HG03064 (cell line): ENCODE data around the gene ABCC4.
"Not testable (repeated sequence)": the region's sequence is repeated elsewhere in the genome, so short reads cannot be mapped to it uniquely, and the experiment has no call there.

Experiments used
- ATAC-seq: cut with Tn5 transposase; IDR thresholded peaks from one replicate; pipeline ENCODE4 v1.9.1; 2021; ENCODE audit warnings: low read depth; ENCODE audit not compliant: unreplicated experiment

Gene ABCC4

DNA sequence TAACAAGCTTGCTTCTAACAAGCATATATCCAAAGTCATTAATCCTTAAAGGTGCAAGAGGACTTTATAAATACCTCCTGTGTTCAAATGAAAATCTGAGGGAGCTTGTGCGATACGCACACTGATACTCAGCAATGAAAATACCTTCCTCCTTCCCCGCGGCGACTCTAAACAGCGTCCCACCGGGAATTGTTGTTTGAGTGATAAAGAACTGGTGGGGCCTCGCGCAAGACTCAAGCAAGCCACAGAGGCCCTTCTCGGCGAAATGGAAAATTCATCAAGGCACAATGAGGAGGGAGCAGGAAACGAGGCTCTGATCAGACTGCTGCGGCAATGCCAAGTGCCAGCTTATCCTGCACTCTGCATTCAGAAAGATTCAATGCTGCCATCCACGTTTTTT, 126.7 kb downstream of the ABCC4 start:
- ATAC-seq: no peak

DNA sequence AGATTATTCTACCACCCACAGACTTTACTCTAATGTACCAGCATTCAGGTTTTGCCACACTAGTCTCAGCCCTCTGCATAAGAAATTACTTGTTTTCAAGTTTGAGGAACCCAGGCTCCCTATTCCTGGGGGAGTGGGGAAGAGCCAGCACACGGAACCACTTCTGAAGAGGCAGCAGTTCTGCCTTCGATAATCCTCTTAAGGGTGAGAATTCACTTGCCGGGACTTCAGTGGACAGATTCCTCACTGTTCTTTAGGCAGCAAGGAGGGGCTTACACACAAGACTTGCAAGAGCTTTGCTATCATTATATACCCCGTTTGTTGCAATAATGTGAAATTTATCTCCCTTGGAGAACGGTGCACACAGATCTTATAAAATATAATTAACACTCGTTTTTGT, 133.1 kb downstream of the ABCC4 start:
- ATAC-seq: no peak

DNA sequence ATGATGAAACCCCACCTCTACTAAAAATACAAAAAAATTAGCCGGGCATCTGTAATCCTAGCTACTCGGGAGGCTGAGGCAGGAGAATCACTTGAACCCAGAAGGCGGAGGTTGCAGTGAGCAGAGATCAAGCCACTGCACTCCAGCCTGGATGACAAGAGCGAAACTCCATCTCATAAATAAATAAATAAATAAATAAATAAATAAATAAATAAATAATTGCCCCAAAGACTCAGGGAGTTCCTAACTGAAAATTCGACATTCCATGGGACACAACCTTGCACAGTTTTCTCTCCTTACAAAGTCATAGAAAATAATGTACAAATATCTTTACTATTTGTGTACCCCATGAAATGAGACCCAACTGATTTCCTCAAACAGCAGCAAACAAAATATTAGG, 134.2 kb downstream of the ABCC4 start:
- not testable (repeated sequence) for ATAC-seq

DNA sequence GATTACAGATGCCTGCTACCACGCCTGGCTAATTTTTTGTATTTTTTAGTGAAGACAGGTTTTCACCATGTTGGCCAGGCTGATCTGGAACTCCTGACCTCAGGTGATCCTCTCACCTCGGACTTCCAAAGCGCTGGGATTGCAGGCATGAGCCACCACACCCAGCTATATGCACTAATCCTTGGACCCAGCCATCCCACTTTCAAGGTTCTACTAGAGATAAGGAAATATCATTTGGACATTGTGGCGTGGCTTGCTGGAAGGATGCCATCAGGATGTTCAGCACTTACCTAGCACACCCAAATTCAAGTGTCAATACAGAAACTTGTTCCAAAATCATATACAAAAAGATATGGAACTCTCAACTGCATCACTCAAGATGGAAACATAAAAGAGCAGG, 136.4 kb downstream of the ABCC4 start:
- ATAC-seq: no peak

DNA sequence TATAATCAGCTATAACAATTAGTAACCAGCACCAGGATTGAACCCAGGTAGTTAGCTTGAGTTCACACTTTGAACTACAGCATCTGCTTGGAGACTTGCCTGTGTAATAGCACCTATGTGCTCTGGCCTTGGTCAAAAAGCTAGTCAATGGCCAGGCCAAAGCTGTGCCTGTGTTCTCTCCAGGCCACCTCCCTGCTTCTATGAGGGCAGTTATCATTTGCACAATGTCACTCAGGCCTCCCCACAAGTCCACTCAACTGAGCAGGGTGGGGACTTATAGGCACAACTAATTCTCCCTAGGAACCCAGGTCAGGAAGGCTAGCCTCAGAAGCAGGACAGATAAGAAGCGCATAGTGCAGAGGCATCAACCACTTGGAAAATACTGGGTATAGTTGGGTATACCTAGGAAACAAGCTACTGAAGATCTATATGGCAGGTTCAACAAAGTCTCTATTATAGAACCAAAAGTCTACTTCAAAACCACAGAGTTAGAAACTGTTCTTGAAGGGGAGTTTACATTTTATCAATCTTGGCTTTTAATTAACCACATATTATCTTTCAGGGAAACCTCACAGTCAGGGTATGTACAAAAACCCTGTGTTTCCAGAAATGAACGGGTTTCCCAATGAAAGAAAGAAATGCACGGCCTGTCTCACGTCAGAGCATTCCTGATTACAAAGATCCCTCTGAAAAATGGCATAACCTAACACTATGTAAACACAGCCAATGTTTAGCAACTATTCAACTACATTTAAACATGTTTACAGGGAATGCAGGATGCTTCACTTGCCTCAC, 140.9 kb downstream of the ABCC4 start:
- ATAC-seq: no peak

DNA sequence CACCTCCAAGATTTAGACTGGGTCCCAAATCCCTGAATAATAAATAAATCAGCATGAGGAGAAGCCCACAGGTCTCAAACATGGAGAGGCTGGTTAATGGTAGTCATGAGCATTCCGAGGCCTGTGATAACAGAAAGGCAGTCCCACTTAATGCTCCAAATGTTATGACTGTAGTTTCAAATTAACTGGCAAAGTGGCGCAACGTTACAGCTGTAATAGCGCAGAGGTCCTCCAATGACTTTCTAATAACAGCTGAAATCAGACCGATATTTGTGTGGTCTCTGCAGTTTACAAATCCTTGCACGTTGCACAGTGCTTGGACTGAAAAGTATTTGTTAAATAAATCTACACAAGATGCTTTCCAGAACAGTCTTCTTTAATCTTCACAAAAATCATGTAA, 141.8 kb downstream of the ABCC4 start:
- no peak for ATAC-seq

DNA sequence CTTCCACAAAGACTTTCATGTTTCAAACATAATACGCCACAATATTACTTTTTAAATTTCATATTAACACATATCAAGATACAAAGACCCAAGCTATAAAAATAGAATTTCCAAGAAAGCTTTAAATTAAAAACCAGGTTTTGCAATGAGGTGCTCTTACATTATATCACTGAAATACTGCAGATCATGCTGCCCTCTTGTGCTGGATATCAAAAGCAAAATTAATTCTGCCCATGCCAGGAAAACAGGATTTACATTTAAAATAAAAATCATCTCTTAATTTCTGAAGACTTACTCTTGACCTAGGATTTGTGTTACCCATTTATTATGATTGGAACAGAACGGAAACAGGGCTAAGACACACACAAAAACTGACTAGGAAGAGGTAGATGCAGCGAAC, 145.0 kb downstream of the ABCC4 start:
- ATAC-seq: no peak

DNA sequence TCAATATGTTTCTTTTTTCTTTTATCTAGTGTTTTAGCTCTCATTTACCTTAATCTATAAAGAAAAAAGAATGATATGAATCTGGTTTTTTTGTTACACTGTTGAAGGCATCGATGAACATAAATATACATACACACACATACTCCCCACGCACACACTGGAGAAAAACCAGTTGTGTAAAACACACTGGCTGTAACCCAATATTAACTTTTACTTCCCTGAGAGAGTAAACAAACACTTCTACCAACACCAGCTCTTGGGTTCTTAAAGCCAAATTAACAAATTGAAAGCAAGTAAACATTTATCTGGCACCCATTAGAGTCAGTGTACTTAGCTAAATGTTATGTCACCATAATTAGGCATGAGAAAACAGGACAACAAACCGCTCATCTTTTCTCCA, 145.7 kb downstream of the ABCC4 start:
- ATAC-seq: no peak

DNA sequence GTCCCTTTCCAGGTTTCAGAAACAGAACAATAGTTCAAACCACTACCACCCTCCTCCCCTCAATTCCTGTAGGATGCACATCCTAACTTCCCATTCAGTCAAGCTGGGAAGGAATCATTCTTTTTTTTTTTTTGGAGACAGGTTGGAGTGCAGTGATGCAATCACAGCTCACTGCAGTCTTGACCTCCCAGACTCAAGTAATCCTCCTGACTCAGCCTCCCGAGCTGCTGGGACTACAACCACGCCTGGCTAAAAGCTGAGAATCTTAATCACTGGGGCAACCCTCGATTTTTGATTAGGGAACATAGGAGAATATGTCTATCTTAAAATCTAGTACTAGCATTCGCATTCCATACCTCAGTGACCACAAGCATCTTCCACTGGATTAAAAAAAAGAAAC, 146.2 kb downstream of the ABCC4 start:
- ATAC-seq: no peak

DNA sequence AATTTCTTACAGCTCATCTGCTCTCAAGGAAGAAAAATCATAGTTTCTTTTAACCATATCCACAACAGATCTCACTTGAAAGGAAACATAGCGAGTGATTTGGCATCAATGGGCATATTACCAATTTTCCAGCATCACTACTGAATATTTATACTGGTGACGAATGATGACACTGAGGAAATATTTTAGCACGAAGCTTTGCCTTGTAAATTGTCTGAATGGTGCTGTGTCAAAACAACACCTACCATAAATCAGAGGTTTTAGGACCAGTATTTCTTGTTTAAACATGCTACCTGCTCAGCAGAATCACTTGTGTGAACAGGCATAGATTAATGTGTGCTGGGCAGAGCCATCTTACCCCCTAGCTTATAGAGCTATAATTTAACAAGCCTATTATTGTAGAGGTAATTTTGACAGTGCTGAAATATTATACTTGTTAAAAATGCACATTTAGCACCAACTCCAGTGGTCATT, 146.8 kb downstream of the ABCC4 start:
- no peak for ATAC-seq

DNA sequence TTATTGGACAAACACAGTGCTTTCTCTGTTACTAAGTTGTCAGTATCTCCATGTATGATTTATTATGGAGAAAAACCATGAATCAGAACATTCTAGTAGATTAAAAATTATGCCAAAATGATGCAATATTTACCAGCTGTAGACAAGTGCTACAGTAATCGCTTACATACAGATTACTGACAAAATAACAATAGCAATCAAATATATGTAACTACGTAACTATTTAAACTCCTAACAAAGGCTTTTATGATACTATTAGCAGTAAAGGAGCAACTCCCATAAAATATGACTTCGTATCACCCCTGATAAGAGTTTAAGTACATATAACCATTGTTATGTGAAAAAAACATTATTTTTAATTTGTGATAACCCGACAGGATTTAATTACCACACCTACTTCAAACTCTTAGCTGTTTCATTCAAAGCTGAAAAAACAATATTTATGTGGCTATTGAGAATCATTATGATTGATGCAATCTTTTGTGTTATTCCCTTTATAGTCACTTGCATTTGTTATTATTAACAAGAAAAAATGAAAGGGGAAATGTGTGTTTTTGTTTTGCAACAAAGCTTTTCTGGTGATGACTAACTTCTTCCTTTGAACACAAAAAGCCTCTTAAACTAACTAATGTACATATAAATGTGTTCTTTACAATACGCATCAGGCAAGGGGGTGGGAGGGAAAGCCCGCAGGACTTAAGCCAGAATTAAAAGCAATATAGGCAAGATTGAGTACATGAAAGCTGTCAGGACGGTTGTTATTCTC, 147.4 kb downstream of the ABCC4 start:
- ATAC-seq: no peak

DNA sequence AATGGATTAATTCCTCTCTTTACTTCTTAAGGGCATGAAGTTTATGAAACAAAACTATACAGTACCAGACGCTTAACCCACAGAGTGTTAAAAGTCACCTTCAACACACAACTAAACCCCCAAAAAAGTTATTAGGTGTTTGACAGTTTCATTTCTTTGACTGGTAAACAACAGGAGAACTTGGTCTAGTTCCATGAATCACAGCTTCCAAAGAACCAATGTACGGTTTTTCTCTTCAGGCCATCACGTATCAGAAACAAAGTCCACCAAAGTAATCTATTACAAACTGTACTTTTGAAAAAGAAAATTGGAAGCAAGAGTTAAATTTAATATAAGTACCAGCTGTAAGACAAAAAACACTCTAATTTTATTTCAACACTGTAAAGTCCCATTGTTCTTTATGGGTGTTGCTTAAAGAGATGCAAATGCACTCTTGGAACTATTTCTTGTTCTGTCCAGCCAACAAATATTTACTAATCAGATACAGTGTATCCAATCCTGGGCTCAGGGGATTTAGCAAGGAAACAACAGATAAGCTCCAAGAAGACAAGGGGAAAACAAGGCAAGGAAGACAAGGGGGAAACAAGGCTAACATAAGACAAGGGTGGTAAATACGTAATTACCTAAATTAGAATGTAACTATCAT, 149.2 kb downstream of the ABCC4 start:
- no peak for ATAC-seq

DNA sequence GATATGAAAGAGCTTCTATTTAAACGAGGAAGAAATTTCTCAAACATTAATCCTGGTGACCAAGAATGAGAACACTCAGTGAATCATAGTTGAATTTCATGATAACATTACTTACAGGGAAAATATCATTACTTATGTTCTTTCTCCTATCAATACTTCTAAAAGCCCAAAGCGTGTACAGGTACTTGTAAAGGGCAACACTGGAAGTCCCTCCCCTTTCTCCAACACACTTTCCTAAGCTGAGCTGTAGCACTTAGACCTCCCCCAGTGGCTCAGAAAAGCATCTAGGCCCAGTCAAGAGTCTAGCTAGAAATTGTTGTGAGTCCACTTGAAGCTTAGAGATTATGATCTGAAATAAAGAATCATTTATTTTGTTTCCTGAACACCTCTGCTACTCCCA, 150.7 kb downstream of the ABCC4 start:
- no peak for ATAC-seq

DNA sequence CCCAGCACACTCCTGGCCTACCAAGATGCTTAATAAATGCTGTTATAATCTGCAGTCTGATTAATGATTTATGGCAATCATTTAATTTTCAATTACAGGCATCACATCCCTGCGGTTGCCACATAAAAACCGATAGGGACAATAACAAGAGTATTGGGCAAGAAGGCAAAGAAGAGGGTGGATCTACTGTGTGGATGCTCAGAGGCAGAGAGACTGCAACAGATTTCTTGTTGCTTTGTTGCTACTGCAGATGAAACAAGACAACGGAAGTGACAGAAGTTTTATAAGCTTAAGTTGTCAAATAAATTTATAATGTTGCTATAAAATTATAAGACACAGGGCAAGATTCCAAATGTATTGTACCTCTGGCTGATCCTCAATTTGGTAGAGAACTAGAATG, 154.8 kb downstream of the ABCC4 start:
- ATAC-seq: no peak

DNA sequence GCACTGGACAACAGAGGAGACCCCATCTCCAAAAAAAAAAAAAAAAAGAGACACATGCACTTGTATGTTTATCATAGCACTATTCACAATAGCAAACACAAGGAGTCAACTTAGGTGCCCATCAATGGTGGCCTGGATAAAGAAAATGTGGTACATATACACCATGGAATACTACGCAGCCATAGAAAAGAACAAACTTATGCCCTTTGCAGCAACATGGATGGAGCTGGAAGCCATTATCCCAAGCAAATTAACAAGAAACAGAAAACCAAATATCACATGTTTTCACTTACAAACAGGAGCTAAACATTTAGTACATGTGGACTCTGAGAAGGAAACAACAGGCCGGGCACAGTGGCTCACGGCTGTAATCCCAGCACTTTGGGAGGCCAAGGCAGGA, 155.7 kb downstream of the ABCC4 start:
- ATAC-seq: no peak

DNA sequence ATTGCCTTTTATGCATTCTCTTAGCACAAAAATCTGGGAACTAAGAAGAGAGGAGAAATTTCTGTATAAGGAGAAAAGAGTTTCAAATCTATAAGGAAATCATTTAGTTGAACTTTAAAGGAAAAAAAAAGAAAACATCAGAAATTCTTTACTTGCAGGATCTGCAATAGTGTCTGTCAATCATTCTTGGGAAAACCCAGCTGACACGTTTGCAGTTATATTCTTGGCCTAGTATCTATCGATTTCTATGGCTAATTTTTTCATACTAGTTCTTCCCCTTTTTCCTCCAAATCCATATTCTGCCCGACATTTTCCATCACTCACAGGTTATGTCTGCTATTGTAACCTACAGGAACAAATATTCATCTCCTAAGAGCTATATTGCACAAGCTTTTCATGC, 160.7 kb downstream of the ABCC4 start:
- ATAC-seq: no peak

DNA sequence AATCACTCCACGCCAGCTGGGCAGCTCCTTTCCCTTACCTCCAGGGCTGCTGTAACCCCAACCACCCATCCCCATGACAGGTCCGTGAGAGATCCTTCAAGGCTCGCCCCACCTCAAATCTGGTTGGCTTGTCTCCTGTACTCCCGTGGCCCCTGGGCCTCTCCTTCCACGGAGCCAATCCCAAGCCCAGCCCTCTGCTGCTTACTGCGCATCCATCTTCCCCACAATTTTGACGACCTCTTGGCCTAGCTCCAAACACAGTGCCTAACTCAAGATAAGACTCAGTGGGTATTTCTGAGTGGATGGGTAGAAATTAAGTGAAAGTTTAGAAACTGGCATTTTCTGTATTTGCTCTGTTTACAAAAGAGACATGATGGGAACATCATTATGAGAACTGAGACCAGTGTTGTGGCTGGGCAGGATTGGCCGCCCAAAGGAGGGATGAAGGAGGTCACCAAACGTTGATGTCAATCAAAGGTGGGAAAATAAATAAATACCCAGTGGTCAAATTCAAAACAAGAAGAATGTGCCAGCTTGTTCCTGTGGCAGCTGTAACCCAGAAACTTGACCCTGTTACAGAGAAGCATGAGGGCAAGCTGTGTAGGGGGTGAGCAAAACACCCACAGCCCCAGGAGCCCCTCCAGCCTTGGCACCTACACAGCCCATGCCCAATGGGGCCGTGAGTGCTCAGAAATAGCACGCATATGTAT, 162.2 kb downstream of the ABCC4 start:
- no peak for ATAC-seq

DNA sequence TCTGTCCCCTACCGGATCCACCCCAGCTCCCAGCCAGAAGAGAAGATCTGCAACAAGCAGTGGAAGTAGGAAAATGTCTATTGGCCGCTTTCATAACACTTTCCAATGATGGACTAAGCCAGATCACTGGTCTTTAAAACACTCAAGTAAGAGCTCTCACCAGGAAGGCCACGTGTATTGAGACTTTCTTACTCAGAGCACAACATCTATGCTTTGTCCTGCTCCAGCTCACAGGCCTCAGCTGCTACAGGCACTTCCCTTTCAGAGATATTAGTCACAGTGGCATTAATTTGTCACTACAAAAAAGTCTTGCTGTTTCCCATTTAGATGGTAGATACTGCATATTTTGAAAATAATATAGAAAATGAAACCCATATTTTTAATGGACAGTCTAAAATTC, 164.2 kb downstream of the ABCC4 start:
- peak; percentile 93 for ATAC-seq

DNA sequence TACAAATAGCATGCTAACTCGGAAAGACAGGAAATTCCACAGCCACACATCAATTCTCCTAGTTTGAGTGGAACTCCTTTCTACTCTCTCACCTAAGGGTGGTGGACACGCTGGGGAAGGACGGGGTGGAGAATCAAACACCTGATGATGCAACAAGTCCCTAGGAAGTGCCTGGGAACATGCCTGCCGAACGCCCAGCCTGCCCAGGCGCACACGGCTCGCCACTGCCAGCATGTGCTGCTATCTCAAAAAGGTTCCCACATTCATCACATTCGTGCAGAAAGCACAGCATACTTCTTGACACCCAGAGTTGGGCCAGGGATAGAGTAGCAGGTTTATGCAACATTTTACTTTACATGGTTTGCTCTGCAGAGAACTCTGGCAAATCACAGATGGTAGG, 164.6 kb downstream of the ABCC4 start:
- no peak for ATAC-seq

DNA sequence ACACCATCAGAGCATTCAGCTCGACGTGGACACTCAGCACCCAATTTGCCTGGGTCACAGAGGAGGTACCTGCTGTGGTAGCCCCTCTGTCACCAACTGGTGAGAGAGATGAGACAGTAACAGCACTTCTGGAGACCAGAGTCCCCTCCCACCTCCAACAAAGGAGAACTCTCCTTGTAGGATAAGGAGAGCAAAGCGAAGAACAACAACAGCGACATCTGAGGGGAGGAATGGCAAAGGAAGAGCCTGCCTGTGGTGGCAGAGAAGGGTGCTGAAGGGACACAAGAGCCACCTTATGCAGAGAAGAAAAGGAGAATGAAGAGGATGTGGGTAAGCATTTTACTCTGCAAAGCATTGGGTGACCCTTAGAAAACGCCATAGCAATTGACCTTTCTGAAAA, 167.8 kb downstream of the ABCC4 start:
- ATAC-seq: no peak

DNA sequence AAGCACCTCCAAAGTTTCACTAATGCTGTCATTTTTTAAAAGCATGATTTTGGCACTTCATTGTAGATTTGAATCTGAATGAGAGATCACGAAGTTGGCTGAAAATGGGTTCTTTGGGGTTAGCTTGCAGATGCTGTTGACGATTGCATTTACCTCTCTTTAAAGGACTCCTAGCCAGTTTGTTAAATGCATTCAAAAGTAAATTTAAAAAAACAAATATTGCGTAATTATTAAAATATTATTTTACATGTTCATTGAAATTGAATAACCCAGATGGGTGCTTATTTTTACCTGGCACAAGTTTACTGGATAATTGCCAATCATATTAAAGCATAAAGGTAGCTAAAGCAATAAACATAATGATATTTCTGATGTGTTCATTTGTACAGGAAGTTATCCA, 172.2 kb downstream of the ABCC4 start:
- no peak for ATAC-seq
